ENCODE data around the gene ERGIC1. TPM values are rescaled to one million over a fixed set of nuclear protein-coding genes. Genes with fewer than 3 reads are reported as not detected.

Gene ERGIC1
- total RNA-seq, 4 donors from 2014 or later: 113 to 180 (median 143) TPM

DNA sequence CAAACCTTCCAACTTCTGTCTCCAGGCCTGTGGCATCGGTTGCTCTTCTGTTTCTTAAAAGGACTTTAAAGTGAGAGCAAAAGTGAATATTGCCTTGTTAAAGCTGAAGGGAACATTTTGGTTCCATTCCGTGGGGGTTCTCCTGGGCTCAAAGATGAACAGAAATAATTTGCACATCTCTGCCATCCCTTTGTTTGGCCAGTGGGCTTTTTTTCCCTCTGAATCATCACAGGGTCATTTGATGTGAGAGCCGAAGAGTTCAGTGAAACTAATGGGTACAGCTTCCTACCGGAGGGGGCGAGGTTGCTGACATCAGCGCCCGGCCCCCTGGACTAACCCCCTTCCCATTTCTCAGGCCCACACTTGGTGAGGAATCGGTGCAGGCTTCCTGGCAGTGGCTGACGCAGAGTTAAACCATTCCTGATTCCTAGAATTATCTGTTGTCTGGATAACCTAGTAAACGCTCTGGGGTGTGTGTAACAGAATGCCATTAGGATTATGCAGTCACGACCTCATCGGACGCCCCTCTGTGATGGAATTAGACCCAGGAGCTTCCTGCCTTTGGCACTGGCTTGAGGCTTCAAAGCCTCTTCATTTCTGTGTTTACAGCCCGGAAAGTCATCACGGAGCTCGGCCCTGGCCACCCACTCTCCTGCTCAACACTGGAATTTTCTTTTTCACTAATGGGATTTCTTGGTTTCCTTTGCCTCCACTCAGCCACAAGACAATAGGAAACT, 63.6 kb downstream of the ERGIC1 start:
- H3K9me3 ChIP-seq: no peaks in the 10 kb centered on the region
- DNase-seq: no peak
- peak overlapping the region; percentile 56 to 89 (median 68) for H3K27ac ChIP-seq
- no peak for TF ChIP-seq POLR2A (IDR thresholded peaks at IDR 0.05)
- TF ChIP-seq, protein P1, sequence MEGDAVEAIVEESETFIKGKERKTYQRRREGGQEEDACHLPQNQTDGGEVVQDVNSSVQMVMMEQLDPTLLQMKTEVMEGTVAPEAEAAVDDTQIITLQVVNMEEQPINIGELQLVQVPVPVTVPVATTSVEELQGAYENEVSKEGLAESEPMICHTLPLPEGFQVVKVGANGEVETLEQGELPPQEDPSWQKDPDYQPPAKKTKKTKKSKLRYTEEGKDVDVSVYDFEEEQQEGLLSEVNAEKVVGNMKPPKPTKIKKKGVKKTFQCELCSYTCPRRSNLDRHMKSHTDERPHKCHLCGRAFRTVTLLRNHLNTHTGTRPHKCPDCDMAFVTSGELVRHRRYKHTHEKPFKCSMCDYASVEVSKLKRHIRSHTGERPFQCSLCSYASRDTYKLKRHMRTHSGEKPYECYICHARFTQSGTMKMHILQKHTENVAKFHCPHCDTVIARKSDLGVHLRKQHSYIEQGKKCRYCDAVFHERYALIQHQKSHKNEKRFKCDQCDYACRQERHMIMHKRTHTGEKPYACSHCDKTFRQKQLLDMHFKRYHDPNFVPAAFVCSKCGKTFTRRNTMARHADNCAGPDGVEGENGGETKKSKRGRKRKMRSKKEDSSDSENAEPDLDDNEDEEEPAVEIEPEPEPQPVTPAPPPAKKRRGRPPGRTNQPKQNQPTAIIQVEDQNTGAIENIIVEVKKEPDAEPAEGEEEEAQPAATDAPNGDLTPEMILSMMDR (IDR thresholded peaks at IDR 0.05): no peak
- H3K36me3 ChIP-seq: peaks cover 0 to 21% (median 0%) of the 10 kb centered on the region in 3 donors
- no peak overlapping the region for H3K4me3 ChIP-seq
- peaks cover 0 to 21% (median 0%) of the 10 kb centered on the region in 4 donors for H3K4me1 ChIP-seq
- H3K27me3 ChIP-seq: no peaks in the 10 kb centered on the region

DNA sequence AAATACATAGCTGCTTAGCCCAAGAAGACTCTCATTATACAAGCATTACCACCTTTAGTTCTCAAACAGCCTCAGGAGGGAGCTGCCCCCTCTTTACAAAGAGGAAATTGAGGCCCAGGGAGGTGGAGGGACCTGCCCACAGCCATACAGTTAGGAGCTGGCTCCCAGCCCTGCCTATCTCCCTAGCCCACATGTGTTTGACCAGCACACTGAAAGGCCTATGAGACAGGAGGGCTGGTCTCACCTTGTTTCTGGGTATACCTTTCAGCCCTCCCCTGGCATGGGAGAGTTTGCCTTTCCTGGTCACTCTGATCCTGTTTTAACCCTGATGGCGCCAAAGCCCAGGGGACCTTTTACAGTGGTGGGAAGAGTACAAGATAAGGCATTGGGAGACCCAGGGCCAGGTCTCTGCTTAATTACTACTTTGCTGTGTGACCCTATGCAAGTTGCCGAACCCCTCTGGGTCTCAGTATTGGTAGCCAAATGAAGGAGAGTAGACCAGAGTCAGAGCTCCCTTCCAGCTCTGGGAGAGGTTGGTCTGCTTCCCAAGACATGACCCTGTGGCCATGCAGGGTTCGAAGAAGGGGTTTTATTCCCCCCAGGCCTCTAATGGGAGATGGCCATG, 64.3 kb downstream of the ERGIC1 start:
- DNase-seq: no peak

GRCh38 chr5:172898843-172899369, 64.9 kb downstream of the ERGIC1 start:
- Histone ChIP-seq H3K4me3 (no peak overlapping the region), H3K4me1 (peaks cover 0 to 33% (median 2%) of the 10 kb centered on the region in 4 donors), H3K36me3 (peaks cover 0 to 21% (median 0%) of the 10 kb centered on the region in 3 donors), H3K9me3 (no peaks in the 10 kb centered on the region), H3K27ac (peak overlapping the region in 3 of 4 donors; percentile 56 to 89 (median 73)), H3K27me3 (no peaks in the 10 kb centered on the region)
- DNase-seq: no peak
- TF ChIP-seq POLR2A (IDR thresholded peaks at IDR 0.05): no peak

More for the DNA sequence above, 64.3 kb downstream of the ERGIC1 start:
- no peak overlapping the region for H3K4me3 ChIP-seq
- peaks cover 0 to 21% (median 0%) of the 10 kb centered on the region in 3 donors for H3K36me3 ChIP-seq
- H3K9me3 ChIP-seq: no peaks in the 10 kb centered on the region
- TF ChIP-seq POLR2A (IDR thresholded peaks at IDR 0.05): no peak
- TF ChIP-seq, protein P1 (IDR thresholded peaks at IDR 0.05): no peak
- peak overlapping the region; percentile 56 to 89 (median 68) for H3K27ac ChIP-seq
- no peaks in the 10 kb centered on the region for H3K27me3 ChIP-seq
- H3K4me1 ChIP-seq: peaks cover 0 to 28% (median 0%) of the 10 kb centered on the region in 4 donors

DNA sequence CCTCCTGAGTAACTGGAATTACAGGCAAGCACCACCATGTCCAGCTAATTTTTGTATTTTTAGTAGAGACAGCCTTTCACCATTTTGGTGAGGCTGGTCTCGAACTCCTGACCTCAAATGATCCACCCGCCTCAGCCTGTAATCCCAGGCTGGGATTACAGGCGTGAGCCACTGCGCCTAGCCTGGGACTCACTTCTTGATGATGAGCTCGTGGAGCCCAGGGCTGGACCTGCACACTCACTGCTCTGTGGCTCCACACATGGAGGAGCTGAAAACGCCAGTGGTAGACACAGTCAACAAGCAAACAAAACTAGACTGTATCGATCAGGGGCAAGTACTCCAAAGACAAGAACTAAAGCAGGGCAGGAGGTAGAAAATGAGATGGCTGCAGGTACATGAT, 65.4 kb downstream of the ERGIC1 start:
- peak overlapping the region in 1 of 4 donors; percentile 97 for H3K27ac ChIP-seq
- H3K27me3 ChIP-seq: no peaks in the 10 kb centered on the region
- no peak for DNase-seq
- peaks cover 0 to 39% (median 6%) of the 10 kb centered on the region in 4 donors for H3K4me1 ChIP-seq
- H3K9me3 ChIP-seq: no peaks in the 10 kb centered on the region
- no peak overlapping the region for H3K4me3 ChIP-seq
- no peak for TF ChIP-seq POLR2A (IDR thresholded peaks at IDR 0.05)
- TF ChIP-seq, protein P1 (IDR thresholded peaks at IDR 0.05): no peak
- H3K36me3 ChIP-seq: peaks cover 0 to 21% (median 0%) of the 10 kb centered on the region in 3 donors

DNA sequence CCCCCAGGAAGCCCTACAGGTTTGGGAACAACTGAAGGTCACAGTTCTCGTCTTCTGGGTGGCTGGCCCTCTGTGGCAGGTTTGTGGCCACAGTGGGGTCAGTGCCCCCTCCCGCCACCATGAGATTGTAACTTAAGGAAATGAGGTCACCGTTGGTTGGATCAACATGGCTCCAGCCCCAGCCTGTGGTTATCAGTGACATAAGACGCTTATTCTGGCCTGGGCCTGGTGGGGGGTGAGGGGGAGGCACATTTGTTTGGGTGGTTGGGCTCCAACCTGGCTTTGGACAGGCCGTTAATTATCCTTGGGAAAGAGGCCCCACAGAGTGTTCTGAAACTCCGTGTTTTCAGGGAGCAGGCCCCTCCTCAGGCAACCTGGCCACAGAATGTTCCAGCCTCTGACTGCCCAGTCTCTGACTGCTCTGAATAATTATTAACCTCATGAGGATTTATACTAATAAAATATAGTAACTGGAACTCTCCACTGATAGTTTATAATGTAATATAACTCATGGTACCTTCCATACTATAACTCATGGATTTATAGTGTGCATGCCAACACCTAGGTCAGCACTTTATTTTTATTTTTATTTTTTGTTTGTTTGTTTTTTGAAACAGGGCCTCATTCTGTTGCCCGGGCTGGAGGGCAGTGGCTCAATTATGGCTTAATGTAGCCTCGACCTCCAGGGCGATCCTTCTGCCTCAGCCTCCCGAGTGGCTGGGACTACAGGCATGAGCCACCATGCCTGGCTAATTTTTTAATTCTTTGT, 67.1 kb downstream of the ERGIC1 start:
- H3K27ac ChIP-seq: peak overlapping the region; percentile 14 to 98 (median 72)
- TF ChIP-seq, protein P1 (IDR thresholded peaks at IDR 0.05): no peak
- no peak for TF ChIP-seq POLR2A (IDR thresholded peaks at IDR 0.05)
- H3K4me3 ChIP-seq: no peak overlapping the region
- peaks cover 0 to 39% (median 11%) of the 10 kb centered on the region in 4 donors for H3K4me1 ChIP-seq
- peaks cover 0 to 21% (median 0%) of the 10 kb centered on the region in 3 donors for H3K36me3 ChIP-seq
- DNase-seq: no peak
- no peaks in the 10 kb centered on the region for H3K9me3 ChIP-seq
- no peaks in the 10 kb centered on the region for H3K27me3 ChIP-seq
